Suprapubic skin (tissue), 4 donors: ENCODE measurements around the gene ARPC1B. TPM values are rescaled to one million over a fixed set of nuclear protein-coding genes. Genes with fewer than 3 reads are reported as not detected.

Experiments used
- DNase-seq, 2 donors: peaks; one replicate each; pipeline ENCODE4 v3.0.0-alpha.2; 2019; ENCODE audit warnings: low spot score in 2 of 2
- H3K27ac ChIP-seq: fragments of 200-600 bp; sonication (generic); one replicate; pipeline ENCODE4 v1.5.1; 2019
- H3K27me3 ChIP-seq: fragments of 200-600 bp; sonication (generic); one replicate; pipeline ENCODE4 v1.5.1; 2019
- H3K36me3 ChIP-seq: fragments of 200-600 bp; sonication (generic); one replicate; pipeline ENCODE4 v1.5.1; 2019
- H3K4me1 ChIP-seq: fragments of 200-600 bp; sonication (generic); one replicate; pipeline ENCODE4 v1.5.1; 2019
- H3K4me3 ChIP-seq: fragments of 200-600 bp; sonication (generic); one replicate; pipeline ENCODE4 v1.5.1; 2019; ENCODE audit warnings: mild to moderate bottlenecking
- H3K9me3 ChIP-seq: fragments of 200-600 bp; sonication (generic); one replicate; pipeline ENCODE4 v1.5.1; 2019
- CTCF ChIP-seq, 2 donors: fragments of 200-600 bp in 1 of 2; fragments of 450-650 bp in 1 of 2; sonication (generic) in 1 of 2; IDR thresholded peaks; one replicate each; pipeline ENCODE4 v1.5.1; 2016 to 2019; ENCODE audit warnings: antibody characterized with exemption in 2 of 2, mild to moderate bottlenecking in 1 of 2, moderate library complexity in 1 of 2
- EP300 ChIP-seq: sonication (generic); formaldehyde crosslinking; IDR thresholded peaks from one replicate; pipeline ENCODE4 v1.6.1; 2017; ENCODE audit warnings: antibody characterized with exemption
- POLR2A ChIP-seq, 2 donors: fragments of 450-650 bp; IDR thresholded peaks; one replicate each; pipeline ENCODE4 v1.6.1; 2017; ENCODE audit warnings: antibody characterized with exemption in 2 of 2, mild to moderate bottlenecking in 2 of 2, moderate library complexity in 2 of 2
- POLR2AphosphoS5 ChIP-seq, 3 donors: sonication (generic); formaldehyde crosslinking; IDR thresholded peaks; one replicate each; pipeline ENCODE4 v1.6.1; 2017; ENCODE audit warnings: antibody characterized with exemption in 3 of 3
- WGBS: methylation state at CpG from one replicate; pipeline ENCODE4 v1.1.5; 2018; 5-methylcytosine and 5-hydroxymethylcytosine counted together
- total RNA-seq, 4 donors: library from RNA; depleted of rRNA; stranded (reverse); fragments of >200 nt; gene quantifications; one replicate each; pipeline ENCODE4 v1.1.0, GENCODE V29; 2016

ARPC1B gene
- total RNA-seq, 4 donors from 2014 or later = 48.9 to 66.9 (median 64.2) TPM

DNA sequence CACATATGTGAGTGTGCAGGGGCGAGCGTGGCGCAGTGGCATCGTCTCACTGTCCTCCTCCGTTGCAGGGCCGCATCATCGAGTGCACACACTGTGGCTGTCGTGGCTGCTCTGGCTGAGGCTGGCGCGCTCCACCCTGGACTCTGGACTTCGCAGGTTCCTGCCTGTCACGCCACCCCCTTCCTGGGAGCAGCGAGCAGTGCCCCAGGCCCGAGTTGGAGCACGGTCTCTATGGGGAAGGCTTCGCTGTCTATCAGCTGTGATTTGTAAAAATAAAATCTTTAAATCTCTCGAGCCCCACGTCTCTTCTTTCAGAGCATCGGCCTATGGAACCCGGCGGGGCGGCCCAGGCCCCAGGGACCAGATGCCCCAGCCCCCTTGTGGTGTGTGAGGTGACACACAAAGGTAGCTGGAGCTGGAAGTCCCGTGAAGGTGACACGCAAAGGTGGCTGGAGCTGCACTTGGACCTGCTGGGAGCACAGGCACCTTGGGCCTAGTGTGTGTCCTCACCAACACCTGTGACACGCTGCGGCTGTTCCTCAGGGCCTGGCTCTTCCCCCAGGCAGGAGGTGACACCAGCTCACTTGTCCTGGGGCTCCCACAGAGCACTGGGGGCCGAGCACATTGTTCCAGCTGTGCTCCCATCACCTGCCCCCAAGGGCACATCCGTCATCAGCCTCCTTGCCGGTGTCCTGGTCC lies 44.9 kb downstream of the ARPC1B start:
- H3K27me3 ChIP-seq = no peaks in the 10 kb centered on the region
- no peak overlapping the region for H3K4me3 ChIP-seq
- TF ChIP-seq POLR2AphosphoS5 (IDR thresholded peaks at IDR 0.05) = no peak
- TF ChIP-seq EP300 = no peak
- TF ChIP-seq POLR2A (IDR thresholded peaks at IDR 0.05) = no peak
- TF ChIP-seq CTCF (IDR thresholded peaks at IDR 0.05) = no peak
- no peak overlapping the region for H3K27ac ChIP-seq
- H3K9me3 ChIP-seq = no peaks in the 10 kb centered on the region
- no peak for DNase-seq
- H3K36me3 ChIP-seq = peaks cover 91% of the 10 kb centered on the region
- WGBS = 79% methylated on average over 14 of the region's 29 CpGs
- H3K4me1 ChIP-seq = no peaks in the 10 kb centered on the region

- Histone ChIP-seq H3K9me3 (no peaks in the 10 kb centered on the region), H3K4me1 (no peaks in the 10 kb centered on the region), H3K4me3 (no peak overlapping the region), H3K36me3 (peaks cover 92% of the 10 kb centered on the region), H3K27me3 (no peaks in the 10 kb centered on the region), H3K27ac (no peak overlapping the region)
- no peak for DNase-seq
- WGBS = 100% methylated on average over 1 of the region's 5 CpGs
- TF ChIP-seq CTCF (IDR thresholded peaks at IDR 0.05) (no peak), POLR2A (IDR thresholded peaks at IDR 0.05) (no peak), POLR2AphosphoS5 (IDR thresholded peaks at IDR 0.05) (no peak), EP300 (no peak)
Measured at GRCh38 chr7:99420213-99420612, 45.7 kb downstream of the ARPC1B start.

DNA sequence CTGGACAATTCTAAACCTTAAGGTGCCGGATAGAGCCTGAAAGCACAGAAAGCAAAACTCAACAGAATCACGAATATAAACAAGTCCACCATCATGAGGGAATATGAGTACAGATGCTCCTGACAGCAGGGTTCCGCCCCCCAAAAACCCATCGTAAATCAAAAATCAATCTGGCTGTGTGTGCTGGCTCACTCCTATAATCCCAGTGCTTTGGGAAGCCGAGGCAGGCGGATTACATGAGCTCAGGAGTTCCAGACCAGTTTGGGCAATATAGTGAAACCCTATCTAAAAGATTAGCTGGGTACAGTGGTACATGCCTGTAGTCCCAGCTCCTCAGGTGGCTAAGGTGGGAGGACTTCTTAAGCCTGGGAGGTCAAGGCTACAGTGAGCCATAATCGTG lies 46.5 kb downstream of the ARPC1B start:
- no peak for DNase-seq
- no peak overlapping the region for H3K4me3 ChIP-seq
- H3K4me1 ChIP-seq = no peaks in the 10 kb centered on the region
- no peak overlapping the region for H3K27ac ChIP-seq
- H3K27me3 ChIP-seq = no peaks in the 10 kb centered on the region
- WGBS = 84% methylated on average over 7 of the region's 7 CpGs
- H3K36me3 ChIP-seq = peaks cover 94% of the 10 kb centered on the region
- TF ChIP-seq CTCF (IDR thresholded peaks at IDR 0.05) (no peak), POLR2A (IDR thresholded peaks at IDR 0.05) (no peak), POLR2AphosphoS5 (IDR thresholded peaks at IDR 0.05) (no peak), EP300 (no peak)
- no peaks in the 10 kb centered on the region for H3K9me3 ChIP-seq

GRCh38 chr7:99422186-99422585 lies 47.7 kb downstream of the ARPC1B start:
- Histone ChIP-seq H3K27ac (no peak overlapping the region), H3K4me1 (no peaks in the 10 kb centered on the region), H3K4me3 (no peak overlapping the region), H3K9me3 (no peaks in the 10 kb centered on the region), H3K36me3 (peaks cover 89% of the 10 kb centered on the region), H3K27me3 (no peaks in the 10 kb centered on the region)
- TF ChIP-seq CTCF (IDR thresholded peaks at IDR 0.05) (no peak), EP300 (no peak), POLR2A (IDR thresholded peaks at IDR 0.05) (no peak), POLR2AphosphoS5 (IDR thresholded peaks at IDR 0.05) (no peak)
- no peak for DNase-seq
- WGBS = 94% methylated on average over 11 of the region's 11 CpGs

- peaks cover 87% of the 10 kb centered on the region for H3K36me3 ChIP-seq
Measured at GRCh38 chr7:99422625-99423024, 48.1 kb downstream of the ARPC1B start.

More at GRCh38 chr7:99422625-99423024, 48.1 kb downstream of the ARPC1B start:
- Histone ChIP-seq H3K27ac (no peak overlapping the region), H3K9me3 (no peaks in the 10 kb centered on the region), H3K27me3 (no peaks in the 10 kb centered on the region), H3K4me3 (no peak overlapping the region), H3K4me1 (no peaks in the 10 kb centered on the region)
- TF ChIP-seq CTCF (IDR thresholded peaks at IDR 0.05) (no peak), POLR2AphosphoS5 (IDR thresholded peaks at IDR 0.05) (no peak), POLR2A (IDR thresholded peaks at IDR 0.05) (no peak), EP300 (no peak)
- no peak for DNase-seq
- WGBS = 69% methylated on average over 5 of the region's 5 CpGs
